Measurements from ENCODE around the gene CSNK1E. TPM values are rescaled to one million over a fixed set of nuclear protein-coding genes. Genes with fewer than 3 reads are reported as not detected.

The CSNK1E gene
- total and polyA plus RNA-seq, 2 of the 8 experiments (the other 6 are each of a cell fraction or from before 2014, with no cell fraction given): 247 to 263 TPM

DNA sequence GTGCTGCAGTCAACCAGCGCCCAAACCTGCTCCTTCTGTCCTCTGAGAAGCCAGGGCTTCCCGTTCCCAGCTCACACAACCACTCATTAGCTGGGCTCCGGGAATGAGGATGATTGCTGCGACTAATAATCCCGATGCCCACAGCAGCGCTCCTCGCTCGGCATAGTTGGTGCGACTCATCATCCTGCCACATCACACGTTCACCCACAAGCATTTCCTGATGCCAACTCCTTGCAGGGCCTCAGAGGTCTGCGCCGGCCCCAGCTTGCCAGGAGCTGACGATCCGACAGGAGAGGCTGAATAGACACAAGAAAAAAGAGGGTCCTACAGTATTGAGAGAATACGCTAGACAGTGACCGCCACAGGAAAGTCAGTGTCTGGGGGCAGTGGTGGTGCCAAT is 10.6 kb upstream of the CSNK1E start (continued):
- TF ChIP-seq TBP (IDR thresholded peaks at IDR 0.05; ENCODE audit: low read depth, low read length): no peak
- TF ChIP-seq GABPA (IDR thresholded peaks at IDR 0.05; ENCODE audit: borderline replicate concordance, insufficient read depth, low read length): no peak
- no peak for TF ChIP-seq KDM1A (IDR thresholded peaks at IDR 0.05; ENCODE audit: borderline replicate concordance, low read length)

All from H1 (cell line).